HEK293 (cell line): Measurements from ENCODE around the gene YAE1.

Source experiments
- CTCF ChIA-PET: fragments of 350-600 bp; formaldehyde crosslinking; extraction: SDS; loops from one replicate; lab custom pipeline; 2021; ENCODE audit warnings: antibody characterized with exemption; lab: Yijun Ruan, JAX
- POLR2A ChIA-PET: fragments of 300-600 bp; formaldehyde crosslinking; extraction: SDS; loops from one replicate; lab custom pipeline; 2020; ENCODE audit warnings: antibody characterized with exemption, inconsistent platforms; lab: Yijun Ruan, JAX
- H3K27ac ChIP-seq: fragments of 200-500 bp; sonication (Bioruptor generic); 2 replicates; pipeline ENCODE4 v1.5.1; 2014; ENCODE audit warnings: low read depth, low read length, control low read depth, inconsistent platforms; ENCODE audit errors: extremely low read depth
- H3K36me3 ChIP-seq, 2 experiments: fragments of 200-500 bp in 1 of 2; sonication (Bioruptor generic) in 1 of 2; 1 replicate in 1 of 2; 2 replicates in 1 of 2; pipeline ENCODE4 v1.5.1; 2014 to 2017; ENCODE audit warnings: inconsistent platforms in 2 of 2, low read length in 2 of 2; ENCODE audit not compliant: control insufficient read depth in 2 of 2, insufficient read depth in 1 of 2
- H3K4me1 ChIP-seq: fragments of 200-500 bp; sonication (Bioruptor generic); 2 replicates; pipeline ENCODE4 v1.5.1; 2014; ENCODE audit warnings: mild to moderate bottlenecking, low read length, inconsistent platforms; ENCODE audit not compliant: control insufficient read depth, insufficient read depth
- H3K4me3 ChIP-seq: 2 replicates; pipeline ENCODE4 v1.5.1; 2011; ENCODE audit warnings: low read depth, mild to moderate bottlenecking, control low read depth, low read length, moderate library complexity
- H3K9me3 ChIP-seq: fragments of 200-500 bp; sonication (Bioruptor generic); 2 replicates; pipeline ENCODE4 v1.5.1; 2014; ENCODE audit warnings: low read depth, low read length, inconsistent platforms; ENCODE audit not compliant: control insufficient read depth, insufficient read depth
- HOXC10 ChIP-seq: sonication (generic); formaldehyde crosslinking; IDR thresholded peaks from 2 replicates; pipeline ENCODE4 v1.8.1; 2023; ENCODE audit warnings: mild to moderate bottlenecking, missing genetic modification reagents
- INSM2 ChIP-seq: fragments of 450-650 bp; formaldehyde crosslinking; IDR thresholded peaks from 2 replicates; pipeline ENCODE4 v1.5.1; 2016; ENCODE audit warnings: missing biosample characterization, missing genetic modification characterization
- ZBTB26 ChIP-seq: fragments of 450-650 bp; formaldehyde crosslinking; optimal IDR thresholded peaks from 2 replicates; pipeline ENCODE3; 2016; ENCODE audit warnings: missing biosample characterization, mild to moderate bottlenecking, missing genetic modification characterization
- ZBTB44 ChIP-seq: fragments of 450-650 bp; IDR thresholded peaks from 2 replicates; pipeline ENCODE4 v1.5.1; 2018; ENCODE audit warnings: missing biosample characterization, mild to moderate bottlenecking, missing genetic modification characterization
- ZEB2 ChIP-seq: fragments of 450-650 bp; formaldehyde crosslinking; IDR thresholded peaks from 2 replicates; pipeline ENCODE4 v1.5.1; 2016; ENCODE audit warnings: missing biosample characterization, missing genetic modification characterization
- ZNF157 ChIP-seq: fragments of 450-650 bp; formaldehyde crosslinking; IDR thresholded peaks from 2 replicates; pipeline ENCODE4 v1.5.1; 2016; ENCODE audit warnings: missing biosample characterization, missing genetic modification characterization
- ZNF214 ChIP-seq: fragments of 450-650 bp; formaldehyde crosslinking; IDR thresholded peaks from 2 replicates; pipeline ENCODE4 v1.5.1; 2017; ENCODE audit warnings: missing biosample characterization, mild to moderate bottlenecking, missing genetic modification characterization, borderline replicate concordance
- ZNF248 ChIP-seq: fragments of 450-650 bp; formaldehyde crosslinking; IDR thresholded peaks from 2 replicates; pipeline ENCODE4 v1.5.1; 2017; ENCODE audit warnings: missing biosample characterization, missing genetic modification characterization
- ZNF302 ChIP-seq: fragments of 450-650 bp; formaldehyde crosslinking; IDR thresholded peaks from 2 replicates; pipeline ENCODE4 v1.5.1; 2016; ENCODE audit warnings: missing biosample characterization, missing genetic modification characterization, low read depth
- ZNF37A ChIP-seq: fragments of 450-650 bp; IDR thresholded peaks from 2 replicates; pipeline ENCODE4 v1.5.1; 2018; ENCODE audit warnings: missing biosample characterization, missing genetic modification characterization
- ZNF404 ChIP-seq: fragments of 450-650 bp; formaldehyde crosslinking; IDR thresholded peaks from 2 replicates; pipeline ENCODE4 v1.5.1; 2017; ENCODE audit warnings: missing biosample characterization, missing genetic modification characterization
- ZNF423 ChIP-seq: fragments of 450-650 bp; formaldehyde crosslinking; IDR thresholded peaks from 2 replicates; pipeline ENCODE4 v1.5.1; 2016; ENCODE audit warnings: missing biosample characterization, missing genetic modification characterization
- ZNF473 ChIP-seq: fragments of 450-650 bp; formaldehyde crosslinking; IDR thresholded peaks from 2 replicates; pipeline ENCODE4 v1.5.1; 2017; ENCODE audit warnings: missing biosample characterization, missing genetic modification characterization
- ZNF514 ChIP-seq: fragments of 450-650 bp; formaldehyde crosslinking; IDR thresholded peaks from 2 replicates; pipeline ENCODE4 v1.5.1; 2016; ENCODE audit warnings: missing biosample characterization, missing genetic modification characterization
- ZNF585B ChIP-seq: fragments of 450-650 bp; formaldehyde crosslinking; IDR thresholded peaks from 2 replicates; pipeline ENCODE4 v1.5.1; 2016; ENCODE audit warnings: missing biosample characterization, missing genetic modification characterization
- ZNF692 ChIP-seq: fragments of 450-650 bp; formaldehyde crosslinking; IDR thresholded peaks from 2 replicates; pipeline ENCODE4 v1.5.1; 2016; ENCODE audit warnings: missing biosample characterization, missing genetic modification characterization
- ZNF791 ChIP-seq: fragments of 450-650 bp; formaldehyde crosslinking; IDR thresholded peaks from 2 replicates; pipeline ENCODE4 v1.5.1; 2016; ENCODE audit warnings: missing biosample characterization, missing genetic modification characterization

Gene YAE1

GRCh38 chr7:39539816-39540215 is 26.4 kb upstream of the YAE1 start:
- no peaks in the 10 kb centered on the region for H3K9me3 ChIP-seq
- H3K27ac ChIP-seq = no peak overlapping the region
- ChIA-PET CTCF (interaction anchor here (0.6 kb wide), 1 partner anchor 726 kb away, joined by 3 read pairs; no protein-coding TSS in a partner anchor), POLR2A (no interaction called here)
- H3K4me1 ChIP-seq = no peaks in the 10 kb centered on the region
- H3K4me3 ChIP-seq = no peak overlapping the region
- TF ChIP-seq ZNF248 (tag by site-specific recombination) = no peak
- no peak for TF ChIP-seq ZNF157
- TF ChIP-seq ZNF37A (tag by site-specific recombination) = no peak
- TF ChIP-seq, all 188 proteins: peak for 0
- no peaks in the 10 kb centered on the region for H3K36me3 ChIP-seq

- H3K4me1 ChIP-seq = no peaks in the 10 kb centered on the region
- no peak for TF ChIP-seq HOXC10 (CRISPR knock-in tag)
- TF ChIP-seq ZNF692 (tag by site-specific recombination) = no peak
- no peak for TF ChIP-seq ZEB2 (tag by site-specific recombination)
- no peak for TF ChIP-seq ZNF157
- no peak for TF ChIP-seq ZBTB26
- no peak for TF ChIP-seq ZNF473 (tag by site-specific recombination)
- no peak for TF ChIP-seq INSM2 (tag by site-specific recombination)
- TF ChIP-seq, all 188 proteins: peak for 0
- Histone ChIP-seq H3K9me3 (no peaks in the 10 kb centered on the region), H3K36me3 (no peaks in the 10 kb centered on the region), H3K27ac (no peak overlapping the region), H3K4me3 (no peak overlapping the region)
- ChIA-PET POLR2A (no interaction called here), CTCF (interaction anchor here (0.6 kb wide), 1 partner anchor 726 kb away, joined by 3 read pairs; no protein-coding TSS in a partner anchor)
Observed at GRCh38 chr7:39540320-39540719, 25.9 kb upstream of the YAE1 start.

GRCh38 chr7:39541511-39541910 is 24.7 kb upstream of the YAE1 start:
- ChIA-PET CTCF (no interaction called here), POLR2A (no interaction called here)
- no peaks in the 10 kb centered on the region for H3K9me3 ChIP-seq
- no peak overlapping the region for H3K4me3 ChIP-seq
- no peaks in the 10 kb centered on the region for H3K4me1 ChIP-seq
- H3K27ac ChIP-seq = no peak overlapping the region
- H3K36me3 ChIP-seq = no peaks in the 10 kb centered on the region
- no peak for TF ChIP-seq ZNF514
- TF ChIP-seq ZNF423 (tag by site-specific recombination) = no peak
- no peak for TF ChIP-seq ZNF214
- TF ChIP-seq ZNF791 = no peak
- no peak for TF ChIP-seq ZBTB44 (tag by site-specific recombination)
- TF ChIP-seq ZNF585B = no peak
- no peak for TF ChIP-seq ZNF404 (tag by site-specific recombination)
- no peak for TF ChIP-seq INSM2 (tag by site-specific recombination)
- no peak for TF ChIP-seq ZNF302 (tag by site-specific recombination)
